ENCODE data around the gene AHCY.

The AHCY gene

DNA sequence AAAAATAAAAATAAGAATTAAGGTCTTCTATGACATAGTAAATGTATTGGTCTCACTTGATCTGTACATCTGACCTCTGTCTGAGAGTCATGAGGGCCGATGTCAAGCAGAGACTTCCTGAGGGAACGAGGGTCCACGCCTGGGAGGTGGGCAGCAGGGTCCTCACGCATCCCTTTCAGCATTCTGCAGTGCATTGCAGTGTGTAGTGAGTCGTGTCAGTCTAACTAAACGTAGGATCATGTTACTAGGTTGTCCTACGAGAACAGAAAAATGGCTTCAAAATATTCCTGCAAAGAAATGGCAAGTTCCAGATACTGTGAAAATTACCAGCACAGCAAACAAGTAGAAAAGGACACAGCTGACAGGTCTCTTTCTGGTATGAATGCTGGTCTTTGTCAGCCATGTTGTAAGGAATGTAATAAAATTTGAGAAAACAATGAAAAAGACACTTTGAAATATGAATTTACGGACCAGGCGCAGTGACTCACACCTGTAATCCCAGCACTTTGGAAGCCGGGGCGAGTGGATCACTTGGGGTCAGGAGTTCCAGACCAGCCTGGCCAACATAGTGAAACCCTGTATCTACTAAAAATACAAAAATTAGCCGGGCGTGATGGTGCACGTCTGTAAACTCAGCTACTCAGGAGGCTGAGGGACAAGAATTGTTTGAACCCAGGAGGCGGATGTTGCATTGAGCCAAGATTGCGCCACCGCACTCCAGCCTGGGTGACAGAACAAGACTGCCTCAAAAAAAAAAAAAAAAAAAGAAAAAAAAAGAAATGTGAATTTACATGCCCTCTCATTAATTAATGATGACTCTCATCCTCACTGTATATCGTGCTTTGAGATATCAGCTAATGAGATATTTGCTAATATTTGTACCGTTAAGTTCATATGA is 2.4 kb upstream of the AHCY start:
- TF ChIP-seq GATA3 (IDR thresholded peaks at IDR 0.05; ENCODE audit: low read depth, low read length) (no peak), GATA2 (IDR thresholded peaks at IDR 0.05; ENCODE audit: low read depth, low read length) (no peak)

DNA sequence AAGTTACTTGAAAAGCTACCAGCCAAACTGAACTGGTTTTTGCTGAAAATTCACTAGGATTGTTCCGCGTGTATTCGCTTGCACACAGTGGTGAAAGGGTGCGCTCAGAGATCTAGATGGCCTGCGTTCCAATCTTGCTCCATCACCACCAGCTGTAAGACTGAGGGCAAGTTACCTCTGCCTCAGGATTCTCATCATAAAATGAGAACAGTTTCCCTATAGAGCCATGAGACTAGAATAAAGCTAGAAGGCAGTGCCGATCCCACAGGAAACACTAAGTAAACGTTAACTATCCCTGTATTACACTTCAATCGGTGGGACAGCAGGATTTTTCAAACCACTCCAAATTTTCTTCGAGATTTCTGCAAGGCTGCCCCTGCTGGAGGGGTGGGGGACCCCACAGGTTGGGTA is 838 bp downstream of the AHCY start:
- TF ChIP-seq GATA3 (IDR thresholded peaks at IDR 0.05; ENCODE audit: low read depth, low read length) (no peak), GATA2 (IDR thresholded peaks at IDR 0.05; ENCODE audit: low read depth, low read length) (no peak)

DNA sequence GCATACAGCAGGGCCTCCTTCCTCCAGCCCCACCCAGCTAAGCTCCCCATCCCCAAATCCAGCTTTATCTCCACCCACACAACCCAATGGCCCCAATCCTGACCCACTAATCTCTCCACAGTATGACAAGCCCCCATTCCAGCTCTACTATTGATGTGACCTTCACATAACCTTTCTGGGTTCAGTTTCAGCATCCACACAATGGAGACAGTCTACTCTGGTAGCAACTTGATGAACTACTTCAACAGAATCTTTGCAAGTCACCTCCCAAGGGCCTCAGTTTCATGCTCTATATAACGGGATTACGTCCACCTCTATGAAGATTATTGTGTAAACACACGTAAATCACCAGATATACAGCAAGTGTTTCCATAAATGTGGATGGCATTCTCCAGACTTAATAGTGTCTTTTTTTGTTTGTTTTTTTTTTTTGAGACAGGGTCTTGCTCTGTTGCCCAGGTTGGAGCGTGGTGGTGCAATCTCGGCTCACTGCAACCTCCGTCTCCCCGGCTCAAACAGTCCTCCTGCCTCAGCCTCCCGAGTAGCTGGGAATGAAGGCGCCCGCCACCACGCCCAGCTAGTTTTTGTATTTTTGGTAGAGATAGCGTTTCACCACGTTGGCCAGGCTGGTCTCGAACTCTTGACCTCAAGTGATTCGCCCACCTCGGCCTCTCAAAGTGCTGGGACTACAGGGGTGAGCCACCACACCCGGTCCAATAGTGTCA is 1.4 kb downstream of the AHCY start:
- TF ChIP-seq GATA2 (IDR thresholded peaks at IDR 0.05; ENCODE audit: low read depth, low read length): no peak
- no peak for TF ChIP-seq GATA3 (IDR thresholded peaks at IDR 0.05; ENCODE audit: low read depth, low read length)

DNA sequence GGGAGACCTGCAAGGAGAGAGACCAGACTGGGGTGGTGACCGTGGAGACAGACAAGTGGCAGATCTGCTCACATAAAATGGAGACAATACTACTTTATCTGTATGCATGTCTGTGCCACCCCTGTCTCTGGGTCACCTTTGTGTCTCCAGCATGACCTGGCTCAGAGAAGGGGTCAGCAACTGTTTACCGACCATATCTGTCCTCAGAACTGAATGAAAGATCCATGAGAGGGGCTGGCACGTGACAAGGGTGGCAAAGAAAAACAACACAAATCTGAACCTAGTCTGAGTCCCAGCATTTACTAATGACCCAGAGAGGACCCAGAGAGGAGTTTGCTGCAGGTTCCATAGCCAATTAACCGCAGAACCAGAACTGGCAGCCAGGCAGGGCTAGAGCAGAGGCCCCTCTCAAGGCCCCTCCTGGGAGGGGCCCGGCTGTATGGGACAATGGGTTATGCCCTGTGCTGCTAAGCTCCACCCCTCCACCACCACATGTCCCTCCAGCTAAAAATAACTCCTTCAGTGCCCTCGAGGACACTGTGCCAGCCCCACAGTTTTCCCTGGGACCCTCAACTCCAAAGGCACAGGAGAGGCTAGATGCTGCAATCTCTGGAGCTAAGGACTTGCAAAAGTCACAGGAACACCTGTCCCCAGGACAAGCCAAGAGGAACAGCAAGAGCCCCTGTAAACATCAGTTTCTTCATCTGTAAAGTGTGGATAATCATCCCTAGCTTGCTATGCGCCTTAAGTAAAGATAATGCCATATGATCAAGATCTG is 2.2 kb downstream of the AHCY start:
- TF ChIP-seq GATA3 (IDR thresholded peaks at IDR 0.05; ENCODE audit: low read depth, low read length) (no peak), GATA2 (IDR thresholded peaks at IDR 0.05; ENCODE audit: low read depth, low read length) (no peak)

GRCh38 chr20:34300256-34300806 is 2.8 kb downstream of the AHCY start:
- TF ChIP-seq GATA3 (IDR thresholded peaks at IDR 0.05; ENCODE audit: low read depth, low read length) (no peak), GATA2 (IDR thresholded peaks at IDR 0.05; ENCODE audit: low read depth, low read length) (no peak)

GRCh38 chr20:34299556-34300255 is 3.4 kb downstream of the AHCY start:
- no peak for TF ChIP-seq GATA3 (IDR thresholded peaks at IDR 0.05; ENCODE audit: low read depth, low read length)
- TF ChIP-seq GATA2 (IDR thresholded peaks at IDR 0.05; ENCODE audit: low read depth, low read length): no peak

- TF ChIP-seq GATA3 (IDR thresholded peaks at IDR 0.05; ENCODE audit: low read depth, low read length) (no peak), GATA2 (IDR thresholded peaks at IDR 0.05; ENCODE audit: low read depth, low read length) (no peak)
Observed at GRCh38 chr20:34296468-34296867, 6.7 kb downstream of the AHCY start.

DNA sequence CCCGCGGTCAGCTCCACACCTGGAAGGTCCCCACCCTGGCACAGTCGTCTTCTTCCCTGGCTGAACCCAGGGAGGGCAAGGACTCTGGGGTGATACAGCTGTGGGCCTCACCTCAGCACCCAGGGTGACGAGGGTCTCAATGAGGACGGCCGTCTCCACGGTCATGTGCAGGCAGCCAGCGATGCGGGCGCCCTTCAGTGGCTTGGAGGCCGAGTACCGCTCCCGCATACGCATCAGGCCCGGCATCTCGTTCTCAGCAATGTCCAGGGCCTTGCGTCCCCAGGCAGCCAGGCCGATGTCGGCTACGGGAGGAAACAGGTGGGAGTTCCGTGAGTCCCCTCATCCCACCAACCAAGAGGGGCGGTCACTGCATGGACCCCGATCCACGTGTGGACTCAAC is 7.9 kb downstream of the AHCY start:
- TF ChIP-seq GATA2 (IDR thresholded peaks at IDR 0.05; ENCODE audit: low read depth, low read length) (no peak), GATA3 (IDR thresholded peaks at IDR 0.05; ENCODE audit: low read depth, low read length) (no peak)

- TF ChIP-seq GATA2 (IDR thresholded peaks at IDR 0.05; ENCODE audit: low read depth, low read length): no peak
- no peak for TF ChIP-seq GATA3 (IDR thresholded peaks at IDR 0.05; ENCODE audit: low read depth, low read length)
Observed at GRCh38 chr20:34294563-34294962, 8.6 kb downstream of the AHCY start.

GRCh38 chr20:34293589-34293988 is 9.6 kb downstream of the AHCY start:
- TF ChIP-seq GATA3 (IDR thresholded peaks at IDR 0.05; ENCODE audit: low read depth, low read length) (no peak), GATA2 (IDR thresholded peaks at IDR 0.05; ENCODE audit: low read depth, low read length) (no peak)

- TF ChIP-seq GATA3 (IDR thresholded peaks at IDR 0.05; ENCODE audit: low read depth, low read length) (no peak), GATA2 (IDR thresholded peaks at IDR 0.05; ENCODE audit: low read depth, low read length) (no peak)
Observed at GRCh38 chr20:34293119-34293518, 10.0 kb downstream of the AHCY start.

- TF ChIP-seq GATA3 (IDR thresholded peaks at IDR 0.05; ENCODE audit: low read depth, low read length) (no peak), GATA2 (IDR thresholded peaks at IDR 0.05; ENCODE audit: low read depth, low read length) (no peak)
Observed at GRCh38 chr20:34292496-34292895, 10.7 kb downstream of the AHCY start.

- TF ChIP-seq GATA3 (IDR thresholded peaks at IDR 0.05; ENCODE audit: low read depth, low read length) (no peak), GATA2 (IDR thresholded peaks at IDR 0.05; ENCODE audit: low read depth, low read length) (no peak)
Observed at GRCh38 chr20:34290471-34290870, 12.7 kb downstream of the AHCY start.
